ENCODE results near the gene COLEC11. TPM values are rescaled to one million over a fixed set of nuclear protein-coding genes. Genes with fewer than 3 reads are reported as not detected.

COLEC11 gene
- total and polyA plus RNA-seq, 2 of the 13 experiments (the other 11 are each of a cell fraction or from before 2014, with no cell fraction given), result 1.5 to 3.0 TPM

- TF ChIP-seq ZBTB46 (CRISPR knock-in tag; IDR thresholded peaks at IDR 0.05; ENCODE audit: borderline replicate concordance) (peak; percentile 98), FOXC1 (CRISPR knock-in tag; IDR thresholded peaks at IDR 0.05; ENCODE audit: borderline replicate concordance) (peak; percentile 94; the same call in 1 of the 2 replicates), USF2 (IDR thresholded peaks at IDR 0.05; ENCODE audit: low read depth, low read length) (no peak), USF2 (CRISPR knock-in tag; IDR thresholded peaks at IDR 0.05; ENCODE audit: borderline replicate concordance) (peak; percentile 77), ZNF143 (CRISPR knock-in tag; IDR thresholded peaks at IDR 0.05) (peak; percentile 70), HOXA7 (CRISPR knock-in tag; IDR thresholded peaks at IDR 0.05) (no peak), JDP2 (CRISPR knock-in tag; IDR thresholded peaks at IDR 0.05; ENCODE audit: borderline replicate concordance) (peak; percentile 92), HMG20B (CRISPR knock-in tag; conservative IDR thresholded peaks at IDR 0.05) (peak; percentile 80; the same call in 1 of the 2 replicates), ZNF672 (CRISPR knock-in tag; IDR thresholded peaks at IDR 0.05) (no peak), RELA (CRISPR knock-in tag; IDR thresholded peaks at IDR 0.05) (no peak), AKNA (CRISPR knock-in tag; IDR thresholded peaks at IDR 0.05; ENCODE audit: borderline replicate concordance) (peak; percentile 86; the same call in 1 of the 2 replicates), HOXD1 (CRISPR knock-in tag; IDR thresholded peaks at IDR 0.05) (peak; percentile 53; the same call in 1 of the 2 replicates), ZNF329 (CRISPR knock-in tag; IDR thresholded peaks at IDR 0.05; ENCODE audit: low read depth) (peak; percentile 94), ZNF709 (CRISPR knock-in tag; IDR thresholded peaks at IDR 0.05) (peak; percentile 97; the same call in 1 of the 2 replicates), ZNF775 (CRISPR knock-in tag; IDR thresholded peaks at IDR 0.05; ENCODE audit: borderline replicate concordance) (peak; percentile 93; the same call in 1 of the 2 replicates), SATB2 (CRISPR knock-in tag; IDR thresholded peaks at IDR 0.05) (peak; percentile 83; the same call in 1 of the 2 replicates), ZNF253 (CRISPR knock-in tag; IDR thresholded peaks at IDR 0.05; ENCODE audit: borderline replicate concordance) (peak; percentile 81), ZFP37 (CRISPR knock-in tag; IDR thresholded peaks at IDR 0.05; ENCODE audit: borderline replicate concordance) (0 out of 2 replicates have a peak, but pooled peaks have one; percentile 23), CC2D1A (CRISPR knock-in tag; IDR thresholded peaks at IDR 0.05) (peak; percentile 94), ZNF749 (CRISPR knock-in tag; IDR thresholded peaks at IDR 0.05; ENCODE audit: borderline replicate concordance) (peak; percentile 85), ZNF558 (CRISPR knock-in tag; IDR thresholded peaks at IDR 0.05; ENCODE audit: borderline replicate concordance) (peak; percentile 95)
Observed at GRCh38 chr2:3558205-3559014, 36.5 kb upstream of the COLEC11 start, which contains the start of gene RNASEH1 (continued).
